HG02798 (cell line): ENCODE results near the gene RAB2B.

Source experiments
- ATAC-seq: cut with Tn5 transposase; IDR thresholded peaks from one replicate; pipeline ENCODE4 v1.9.1; 2021; ENCODE audit warnings: mild to moderate bottlenecking; ENCODE audit not compliant: unreplicated experiment, poor library complexity

RAB2B gene

DNA sequence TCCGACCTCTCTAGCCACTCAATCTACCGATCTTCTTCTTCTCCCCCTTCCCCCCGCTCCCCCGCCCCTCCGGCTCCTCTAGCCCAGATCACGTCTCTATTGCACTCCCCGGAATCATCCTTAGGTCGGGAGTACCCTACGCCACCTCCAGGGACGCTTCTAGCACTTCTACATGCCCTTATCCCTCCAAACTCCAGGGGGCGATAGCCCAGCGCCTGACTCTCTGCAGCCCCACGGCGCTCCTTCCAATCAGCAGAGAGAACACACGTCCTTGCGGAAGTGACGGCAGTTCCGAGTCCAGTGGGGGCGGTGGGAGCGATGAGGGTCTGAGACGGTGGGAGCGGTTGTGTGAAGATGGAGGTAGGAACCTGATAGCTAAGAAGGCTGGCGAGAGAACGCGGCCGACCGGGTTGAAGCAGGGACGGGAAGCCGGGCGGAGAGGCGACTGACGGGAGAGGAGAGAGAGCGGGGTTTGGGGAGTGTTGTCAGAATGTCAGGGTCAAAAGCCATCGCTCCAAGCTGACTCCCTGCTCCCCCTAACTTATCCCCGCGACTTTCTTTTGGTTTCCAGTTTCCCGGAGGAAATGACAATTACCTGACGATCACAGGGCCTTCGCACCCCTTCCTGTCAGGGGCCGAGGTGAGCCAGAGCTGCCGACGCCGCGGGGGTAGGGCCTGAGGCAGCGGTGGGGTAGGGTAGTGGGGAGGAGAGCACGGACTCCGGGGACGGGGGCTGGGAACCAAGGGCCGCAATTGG is at the start of gene RAB2B, which contains the start of gene TOX4:
Gene RAB2B (minus strand): TSS at position 35 of the 757 bp plus-strand sequence. CDS start 87 bp downstream, outside the sequence.
Gene TOX4 (plus strand): TSS at position 271 of the 757 bp plus-strand sequence. CDS start 84 bp downstream, at position 355.
- ATAC-seq, result peak; percentile 99

DNA sequence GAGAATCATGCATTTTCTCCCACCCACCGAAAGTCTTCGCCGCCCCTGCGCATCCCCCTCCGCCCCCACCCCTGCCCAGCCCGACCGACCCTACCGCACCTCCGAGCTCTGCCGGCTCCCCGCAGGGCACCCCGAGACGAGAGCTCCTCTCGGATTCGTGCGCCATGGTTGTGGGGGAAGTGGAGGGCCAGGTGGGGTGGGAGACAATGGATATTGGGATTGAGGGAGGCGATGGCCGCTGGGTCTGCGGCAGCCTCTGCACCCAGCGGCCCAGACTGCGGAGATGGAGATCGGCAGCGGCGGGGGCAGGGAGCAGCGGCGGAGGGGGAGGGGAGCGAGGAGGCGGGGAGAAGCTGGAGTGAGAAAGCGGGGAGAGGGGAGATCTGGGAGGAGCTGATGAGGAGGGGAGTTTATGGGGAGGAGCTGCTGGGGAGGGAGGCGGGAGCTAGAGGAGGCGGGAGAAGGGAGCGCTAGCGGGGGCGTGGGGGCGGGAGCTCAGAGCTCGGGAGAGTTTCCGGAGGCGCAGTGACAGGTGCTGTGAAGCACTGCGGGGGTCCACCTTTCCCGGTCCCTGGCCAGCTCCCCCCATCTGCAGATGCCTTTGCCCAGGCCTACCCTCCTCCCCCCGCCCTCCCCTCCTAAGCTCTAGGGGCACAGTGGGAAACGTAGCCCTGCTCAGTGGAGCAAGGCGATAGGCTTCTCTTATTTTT is 49.4 kb upstream of the RAB2B start, which contains the start of gene SALL2:
Gene SALL2 (minus strand): TSS at position 385 of the 710 bp plus-strand sequence. CDS start 219 bp downstream, at position 166.
- peak; percentile 72 for ATAC-seq

DNA sequence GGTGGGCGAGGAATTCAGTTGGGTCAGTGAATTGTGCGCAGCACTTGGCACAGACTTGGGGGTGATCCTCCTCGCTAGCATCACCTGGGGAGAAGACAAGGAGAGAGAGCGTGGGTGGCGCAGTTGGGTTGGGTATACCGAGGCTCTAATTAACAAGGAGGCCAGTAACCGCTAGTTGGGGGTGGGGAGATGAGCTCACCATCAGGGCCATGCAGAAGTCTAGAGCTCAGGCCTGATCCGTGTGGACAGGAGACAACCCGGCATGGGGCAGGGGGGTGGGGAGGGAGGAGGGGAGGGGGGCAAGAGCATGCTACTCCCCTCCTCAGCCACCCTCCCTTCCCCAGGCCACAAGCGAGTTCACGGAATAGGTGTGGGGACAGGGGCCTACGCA is 48.8 kb upstream of the RAB2B start:
- no peak for ATAC-seq

GRCh38 chr14:21524575-21525490 is 48.1 kb upstream of the RAB2B start:
- ATAC-seq, result no peak

DNA sequence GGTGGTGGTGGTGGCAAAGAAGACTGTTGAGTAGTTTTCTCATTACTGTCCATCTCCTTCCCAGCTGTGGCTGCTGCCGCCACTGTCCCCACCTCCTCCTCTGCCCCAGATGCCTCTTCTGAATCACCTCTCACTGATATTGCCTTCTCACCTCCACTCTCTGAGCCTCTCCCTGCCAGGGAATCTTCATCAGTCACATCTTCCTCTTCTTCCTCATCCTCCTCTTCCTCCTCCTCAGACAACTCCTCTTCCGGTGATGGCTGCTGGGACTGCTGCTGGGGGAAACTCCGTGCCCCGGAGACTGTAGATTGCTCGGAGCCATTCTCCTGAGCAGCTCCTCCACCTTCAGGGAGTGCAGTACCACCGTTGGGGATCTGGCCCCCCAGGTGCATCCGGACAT is 46.4 kb upstream of the RAB2B start:
- ATAC-seq, result no peak

- no peak for ATAC-seq
Observed at GRCh38 chr14:21521501-21521900, 44.7 kb upstream of the RAB2B start.

- no peak for ATAC-seq
Observed at GRCh38 chr14:21520767-21521166, 44.0 kb upstream of the RAB2B start.

GRCh38 chr14:21518725-21519124 is 42.0 kb upstream of the RAB2B start:
- ATAC-seq, result no peak

- ATAC-seq, result no peak
Observed at GRCh38 chr14:21514341-21514740, 37.6 kb upstream of the RAB2B start.

DNA sequence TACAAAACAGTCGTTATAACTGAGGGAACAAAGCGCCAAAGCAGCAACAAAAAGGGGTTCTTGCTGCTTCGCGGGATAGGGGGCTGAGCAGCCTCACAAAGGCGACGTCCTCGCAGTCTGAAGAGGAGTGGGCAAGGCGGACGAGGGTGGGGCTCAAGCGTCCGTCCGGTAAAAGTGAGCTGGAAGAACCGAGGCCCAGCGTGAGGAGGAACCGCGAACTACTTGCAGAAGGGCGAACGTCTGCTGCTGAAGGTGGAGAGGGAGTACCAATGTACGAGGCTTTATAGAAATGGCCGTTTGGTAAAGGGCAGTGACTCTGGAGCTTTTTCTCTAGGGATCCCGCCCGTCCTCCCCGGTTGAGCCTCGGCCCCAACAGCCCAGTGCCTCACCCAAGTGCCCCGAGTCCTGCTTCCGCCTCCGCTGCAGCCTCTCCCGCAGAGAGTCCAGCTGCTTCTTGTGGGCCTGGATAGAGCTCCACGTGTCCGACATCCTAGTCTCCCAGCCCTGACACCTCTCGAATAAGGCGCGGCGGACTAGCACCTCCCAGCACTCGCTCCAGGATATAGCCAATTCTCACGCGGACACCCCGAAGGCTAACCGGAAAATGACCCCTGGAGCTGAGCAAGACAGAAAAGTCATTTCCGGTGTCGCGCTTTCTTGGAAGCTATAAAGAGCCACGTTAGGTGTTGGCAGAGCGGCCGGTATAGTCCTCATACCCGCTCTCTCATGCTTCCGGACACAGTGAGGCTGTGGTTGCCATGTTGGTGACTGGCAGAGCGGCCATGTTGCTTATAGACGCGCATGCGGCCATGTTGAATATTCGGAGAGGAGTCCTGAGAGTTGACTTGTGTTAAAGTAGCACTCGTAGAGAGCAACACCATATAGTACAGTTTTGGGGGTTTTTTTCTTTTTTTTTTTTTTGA is 34.2 kb upstream of the RAB2B start, which contains the start of gene METTL3:
Gene METTL3 (minus strand): TSS at position 606 of the 923 bp plus-strand sequence. CDS start 117 bp downstream, at position 489.
- peak; percentile 99 for ATAC-seq

- ATAC-seq, result no peak
Observed at GRCh38 chr14:21509432-21510143, 32.8 kb upstream of the RAB2B start.

- no peak for ATAC-seq
Observed at GRCh38 chr14:21506557-21506956, 29.8 kb upstream of the RAB2B start.

GRCh38 chr14:21505012-21505553 is 28.3 kb upstream of the RAB2B start:
- ATAC-seq, result peak; percentile 90

DNA sequence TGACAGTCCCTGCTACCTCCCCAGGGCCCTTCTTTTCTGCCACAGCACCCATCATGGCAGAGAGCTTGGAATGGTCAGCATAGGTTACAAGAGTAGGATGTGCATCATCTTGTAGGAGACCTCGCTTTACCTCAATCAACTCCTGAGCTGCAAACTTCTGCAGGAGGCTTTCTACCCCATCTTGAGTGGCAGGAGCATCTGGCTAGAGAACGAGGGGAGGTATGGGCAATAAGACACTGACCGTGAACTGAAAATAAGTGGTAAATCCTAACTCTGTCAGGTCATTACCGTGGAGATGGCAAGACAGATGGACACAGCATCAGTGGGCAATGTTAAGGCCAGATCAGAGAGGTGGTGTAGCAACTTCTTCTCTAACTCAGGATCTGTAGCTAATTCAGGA is 26.6 kb upstream of the RAB2B start:
- no peak for ATAC-seq

GRCh38 chr14:21501568-21501967 is 24.8 kb upstream of the RAB2B start:
- ATAC-seq, result no peak

DNA sequence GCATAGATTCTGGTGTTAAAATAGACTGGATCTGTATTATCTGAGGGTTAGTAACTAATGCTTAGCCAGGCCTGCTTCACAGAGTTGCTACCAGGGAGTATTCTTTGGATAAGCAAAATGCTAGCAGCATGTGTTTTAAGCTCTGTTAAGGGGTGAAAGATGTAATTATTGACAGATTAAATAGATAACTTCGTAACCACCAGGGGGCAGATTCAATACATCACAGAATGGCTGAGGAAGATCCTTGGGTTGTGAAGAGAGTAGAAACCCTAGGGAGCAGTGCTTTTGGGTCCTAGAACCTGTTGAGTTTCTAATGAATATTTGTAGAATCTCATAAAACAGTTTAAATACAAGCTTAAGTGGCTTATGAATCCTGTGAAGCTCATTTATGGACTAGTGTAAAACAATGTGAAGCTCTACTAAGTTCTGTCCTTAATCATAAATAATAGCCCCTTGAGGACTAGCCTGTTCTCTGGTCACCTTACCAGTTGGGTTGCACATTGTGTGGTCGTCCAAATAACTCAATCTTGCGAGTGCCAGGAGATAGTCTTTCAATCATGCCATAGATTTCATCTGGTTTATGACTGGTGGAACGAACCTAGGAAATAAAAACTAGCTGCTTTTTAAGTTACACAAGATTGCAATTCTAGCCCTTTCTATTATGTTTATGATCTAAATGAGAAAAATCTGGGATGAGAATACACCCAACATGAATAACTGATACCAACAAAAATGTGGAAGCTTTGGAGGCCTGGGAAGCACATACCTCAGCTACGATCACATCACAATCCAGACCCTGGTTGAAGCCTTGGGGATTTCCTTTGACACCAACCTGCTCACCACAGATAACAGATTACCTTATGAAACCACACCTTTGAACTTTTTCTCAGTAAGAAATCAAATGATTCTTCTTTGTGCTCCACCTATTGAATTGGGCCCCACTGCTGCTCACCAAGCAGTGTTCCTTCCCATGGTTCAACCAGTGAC is 22.1 kb upstream of the RAB2B start:
- peak; percentile 53 for ATAC-seq

GRCh38 chr14:21496453-21496852 is 19.7 kb upstream of the RAB2B start:
- no peak for ATAC-seq
